ENCODE measurements around the gene PARVB.

The PARVB gene

GRCh38 chr22:43996170-43996980 is 27.7 kb upstream of the PARVB start:
- H3K4me3 ChIP-seq (replicated peaks; ENCODE audit: low read depth, low read length), result no peak overlapping the region
- TF ChIP-seq CTCF (IDR thresholded peaks at IDR 0.05; ENCODE audit: low read length, missing control alignments), result no peak
- DNase-seq (ENCODE audit: low read depth), result no peak

GRCh38 chr22:43996981-43997265 is 27.2 kb upstream of the PARVB start:
- TF ChIP-seq CTCF (IDR thresholded peaks at IDR 0.05; ENCODE audit: low read length, missing control alignments), result no peak
- no peak for DNase-seq (ENCODE audit: low read depth)
- H3K4me3 ChIP-seq (replicated peaks; ENCODE audit: low read depth, low read length), result no peak overlapping the region

GRCh38 chr22:43998679-43999264 is 25.3 kb upstream of the PARVB start:
- no peak overlapping the region for H3K4me3 ChIP-seq (replicated peaks; ENCODE audit: low read depth, low read length)
- no peak for DNase-seq (ENCODE audit: low read depth)
- TF ChIP-seq CTCF (IDR thresholded peaks at IDR 0.05; ENCODE audit: low read length, missing control alignments), result no peak

GRCh38 chr22:43999378-43999777 is 24.7 kb upstream of the PARVB start:
- TF ChIP-seq CTCF (IDR thresholded peaks at IDR 0.05; ENCODE audit: low read length, missing control alignments), result no peak
- DNase-seq (ENCODE audit: low read depth), result no peak
- H3K4me3 ChIP-seq (replicated peaks; ENCODE audit: low read depth, low read length), result no peak overlapping the region

GRCh38 chr22:44000123-44000522 is 24.0 kb upstream of the PARVB start:
- no peak for TF ChIP-seq CTCF (IDR thresholded peaks at IDR 0.05; ENCODE audit: low read length, missing control alignments)
- no peak overlapping the region for H3K4me3 ChIP-seq (replicated peaks; ENCODE audit: low read depth, low read length)
- DNase-seq (ENCODE audit: low read depth), result no peak

- DNase-seq (ENCODE audit: low read depth), result no peak
- no peak overlapping the region for H3K4me3 ChIP-seq (replicated peaks; ENCODE audit: low read depth, low read length)
- TF ChIP-seq CTCF (IDR thresholded peaks at IDR 0.05; ENCODE audit: low read length, missing control alignments), result no peak
These were observed 22.6 kb upstream of the PARVB start for GRCh38 chr22:44001521-44001920.

GRCh38 chr22:44002324-44002723 is 21.8 kb upstream of the PARVB start:
- no peak overlapping the region for H3K4me3 ChIP-seq (replicated peaks; ENCODE audit: low read depth, low read length)
- no peak for TF ChIP-seq CTCF (IDR thresholded peaks at IDR 0.05; ENCODE audit: low read length, missing control alignments)
- no peak for DNase-seq (ENCODE audit: low read depth)

All from fibroblast of pulmonary artery (primary cell).